Karpas-422 (cell line): ENCODE measurements around the gene BDKRB2. TPM values are rescaled to one million over a fixed set of nuclear protein-coding genes. Genes with fewer than 3 reads are reported as not detected.
A peak's percentile ranks its signal among the peaks of the same experiment; 100 is the strongest.

Experiments used
- DNase-seq: peaks from one replicate; pipeline ENCODE4 v3.0.0-alpha.2; 2015
- H2AFZ ChIP-seq: fragments of 200-600 bp; sonication (generic); 2 replicates; pipeline ENCODE4 v1.6.1; 2014; ENCODE audit warnings: antibody characterized with exemption, low read length, mixed read lengths
- H3K27ac ChIP-seq: fragments of 200-600 bp; sonication (generic); 2 replicates; pipeline ENCODE4 v1.5.1; 2014; ENCODE audit warnings: mild to moderate bottlenecking, low read length, moderate library complexity
- H3K27me3 ChIP-seq: fragments of 200-600 bp; sonication (generic); 2 replicates; pipeline ENCODE4 v1.6.1; 2014; ENCODE audit warnings: low read length, mixed read lengths
- H3K36me3 ChIP-seq: fragments of 200-600 bp; sonication (generic); 2 replicates; pipeline ENCODE4 v1.6.1; 2014; ENCODE audit warnings: low read length, mixed read lengths; ENCODE audit not compliant: insufficient read depth
- H3K4me1 ChIP-seq: fragments of 200-600 bp; sonication (generic); 2 replicates; pipeline ENCODE4 v1.6.1; 2014; ENCODE audit warnings: mild to moderate bottlenecking, low read length, mixed read lengths
- H3K4me2 ChIP-seq: fragments of 200-600 bp; sonication (generic); 2 replicates; pipeline ENCODE4 v1.6.1; 2014; ENCODE audit warnings: low read length, low read depth, mild to moderate bottlenecking; ENCODE audit not compliant: poor library complexity, severe bottlenecking
- H3K4me3 ChIP-seq: fragments of 200-600 bp; sonication (generic); 2 replicates; pipeline ENCODE4 v1.5.1; 2014; ENCODE audit warnings: mild to moderate bottlenecking, antibody characterized with exemption, low read length, mixed read lengths
- H3K79me2 ChIP-seq: fragments of 200-600 bp; sonication (generic); 2 replicates; pipeline ENCODE4 v1.6.1; 2014; ENCODE audit warnings: mild to moderate bottlenecking, low read length, mixed read lengths
- H3K9ac ChIP-seq: fragments of 200-600 bp; sonication (generic); 2 replicates; pipeline ENCODE4 v1.6.0; 2014; ENCODE audit warnings: low read length
- H3K9me2 ChIP-seq: fragments of 200-600 bp; sonication (generic), shearing (Covaris generic); replicated peaks from 2 replicates; pipeline ENCODE4 v1.6.0; 2014; ENCODE audit warnings: mild to moderate bottlenecking, low read length, moderate library complexity; ENCODE audit not compliant: insufficient read depth
- H3K9me3 ChIP-seq: fragments of 300-700, 200-600 bp; sonication (generic); 2 replicates; pipeline ENCODE4 v1.6.1; 2014; ENCODE audit warnings: low read length, mixed read lengths
- H4K20me1 ChIP-seq: fragments of 200-600 bp; sonication (generic); 2 replicates; pipeline ENCODE4 v1.6.1; 2014; ENCODE audit warnings: mild to moderate bottlenecking, antibody characterized with exemption, low read length, low read depth; ENCODE audit not compliant: insufficient read depth
- total RNA-seq: library from RNA; depleted of rRNA; stranded (reverse); fragments of >200 nt; shearing (Covaris generic); gene quantifications from 2 replicates; pipeline ENCODE4 v1.2.3, GENCODE V29; 2014; ENCODE audit warnings: low replicate concordance

BDKRB2 gene
- total RNA-seq, 1 experiment from 2014 or later, result not detected

DNA sequence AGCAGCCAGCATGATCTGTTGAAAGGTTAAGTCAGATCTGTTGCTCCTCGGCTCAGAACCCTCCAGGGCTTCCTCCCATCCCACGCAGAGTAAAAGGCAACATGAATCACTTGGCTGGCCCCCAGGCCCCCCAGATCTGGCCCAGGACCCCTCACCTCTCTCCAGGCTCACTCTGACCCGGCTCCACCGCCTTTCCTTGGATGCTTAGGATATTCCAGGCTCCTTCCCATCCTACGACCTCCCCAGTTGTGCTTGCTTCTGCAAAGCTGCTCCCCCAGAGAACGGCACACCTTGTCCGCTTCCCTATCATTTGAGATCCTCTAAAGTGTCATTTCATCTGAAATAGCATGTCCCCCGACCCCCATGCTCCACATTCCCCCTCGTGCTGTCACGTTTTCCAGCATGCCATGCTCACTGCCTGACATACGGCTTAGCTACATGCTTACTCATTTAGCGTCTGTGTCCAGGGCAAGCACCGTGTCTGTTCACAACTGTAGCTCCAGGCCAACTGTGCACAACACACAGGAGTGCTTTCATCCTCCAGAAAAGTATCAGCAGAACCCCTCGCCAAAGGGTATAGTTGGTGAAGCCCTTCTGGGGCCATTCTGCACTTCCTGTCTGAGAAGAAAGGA is 33.6 kb upstream of the BDKRB2 start:
- Histone ChIP-seq H3K9ac (no peak overlapping the region), H3K27me3 (no peaks in the 10 kb centered on the region), H3K4me1 (no peaks in the 10 kb centered on the region), H3K79me2 (no peaks in the 10 kb centered on the region), H3K4me3 (no peak overlapping the region), H3K4me2 (no peak overlapping the region), H3K9me2 (no peaks in the 10 kb centered on the region), H3K27ac (no peak overlapping the region), H3K9me3 (no peaks in the 10 kb centered on the region), H4K20me1 (no peaks in the 10 kb centered on the region), H2AFZ (no peak overlapping the region), H3K36me3 (no peaks in the 10 kb centered on the region)
- no peak for DNase-seq

DNA sequence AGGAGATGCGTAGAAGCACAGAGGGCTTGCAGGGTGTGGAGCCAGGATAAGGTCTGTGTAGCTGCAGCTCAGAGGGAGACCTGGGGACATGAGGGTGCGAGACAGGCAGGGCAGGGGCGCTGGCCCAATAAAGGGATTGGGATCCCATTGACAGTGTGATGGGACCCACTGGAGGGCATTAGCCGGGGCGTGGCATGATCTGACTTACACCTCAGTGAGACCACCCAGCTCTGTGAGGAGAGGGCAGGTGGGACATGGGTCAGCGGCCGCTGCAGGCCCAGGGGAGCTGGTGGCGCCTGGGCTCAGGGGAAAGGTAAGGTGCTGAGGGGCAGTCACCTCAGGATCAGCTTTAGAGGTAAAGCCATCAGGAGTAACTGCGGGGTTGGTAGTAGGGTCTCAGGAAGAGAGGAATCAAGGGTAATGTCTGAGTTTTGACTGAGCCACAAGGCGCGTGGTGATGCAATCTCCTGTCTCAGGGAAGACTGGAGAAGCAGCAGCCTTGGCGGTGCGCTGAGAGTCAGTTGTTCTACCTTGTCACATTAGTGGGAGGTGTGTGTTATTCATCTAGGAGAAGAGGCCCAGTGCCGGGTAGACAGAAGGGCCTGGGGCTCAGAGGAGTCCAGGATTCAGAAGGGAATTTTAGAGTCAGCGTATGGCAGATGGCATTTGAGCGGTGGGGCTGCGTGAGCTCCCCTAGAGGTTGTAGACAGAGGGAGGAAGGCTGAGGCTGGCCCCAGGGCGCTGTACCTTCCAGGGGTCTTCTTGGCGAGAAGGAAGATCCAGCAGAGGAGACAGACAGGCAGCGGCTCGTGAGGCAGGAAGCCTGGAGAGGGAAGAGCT is 30.8 kb upstream of the BDKRB2 start:
- H3K79me2 ChIP-seq, result no peaks in the 10 kb centered on the region
- H3K27me3 ChIP-seq, result no peaks in the 10 kb centered on the region
- no peak overlapping the region for H3K9ac ChIP-seq
- no peak overlapping the region for H2AFZ ChIP-seq
- no peaks in the 10 kb centered on the region for H3K9me2 ChIP-seq
- H3K36me3 ChIP-seq, result no peaks in the 10 kb centered on the region
- no peak overlapping the region for H3K4me3 ChIP-seq
- H3K27ac ChIP-seq, result no peak overlapping the region
- DNase-seq, result no peak
- no peaks in the 10 kb centered on the region for H4K20me1 ChIP-seq
- no peaks in the 10 kb centered on the region for H3K4me1 ChIP-seq
- H3K4me2 ChIP-seq, result no peak overlapping the region
- H3K9me3 ChIP-seq, result no peaks in the 10 kb centered on the region

DNA sequence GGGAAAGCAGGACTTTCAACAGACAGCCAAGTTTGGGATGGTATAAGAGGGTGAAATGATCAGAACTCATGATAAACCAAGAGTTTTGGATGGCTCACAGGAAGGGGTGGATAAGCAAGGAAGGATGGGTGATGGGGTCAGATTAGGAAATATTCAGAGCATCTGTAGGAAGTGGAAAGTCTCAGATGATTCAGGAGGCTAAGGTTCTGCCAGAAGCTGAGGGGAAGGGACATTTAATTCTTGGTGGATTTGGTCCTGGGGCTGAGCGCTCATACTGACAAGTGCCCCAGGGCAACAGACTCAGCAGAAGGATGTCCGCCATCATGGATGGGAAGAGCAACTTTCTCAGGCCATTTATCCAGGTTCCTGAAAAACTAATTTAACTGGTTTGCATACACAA is 28.4 kb upstream of the BDKRB2 start:
- Histone ChIP-seq H3K27me3 (no peaks in the 10 kb centered on the region), H4K20me1 (no peaks in the 10 kb centered on the region), H3K9me2 (no peaks in the 10 kb centered on the region), H3K9ac (no peak overlapping the region), H2AFZ (no peak overlapping the region), H3K4me3 (no peak overlapping the region), H3K79me2 (no peaks in the 10 kb centered on the region), H3K4me1 (no peaks in the 10 kb centered on the region), H3K4me2 (no peak overlapping the region), H3K36me3 (no peaks in the 10 kb centered on the region), H3K9me3 (no peaks in the 10 kb centered on the region), H3K27ac (no peak overlapping the region)
- no peak for DNase-seq

- no peak overlapping the region for H3K9ac ChIP-seq
- H3K4me2 ChIP-seq, result no peak overlapping the region
- no peaks in the 10 kb centered on the region for H3K9me3 ChIP-seq
- no peaks in the 10 kb centered on the region for H4K20me1 ChIP-seq
- H3K36me3 ChIP-seq, result no peaks in the 10 kb centered on the region
- H3K9me2 ChIP-seq, result no peaks in the 10 kb centered on the region
- H3K27me3 ChIP-seq, result no peaks in the 10 kb centered on the region
- H3K4me3 ChIP-seq, result no peak overlapping the region
- H2AFZ ChIP-seq, result no peak overlapping the region
- no peak for DNase-seq
- no peak overlapping the region for H3K27ac ChIP-seq
- no peaks in the 10 kb centered on the region for H3K79me2 ChIP-seq
- no peaks in the 10 kb centered on the region for H3K4me1 ChIP-seq
Observed at GRCh38 chr14:96176811-96177211, 27.8 kb upstream of the BDKRB2 start.

DNA sequence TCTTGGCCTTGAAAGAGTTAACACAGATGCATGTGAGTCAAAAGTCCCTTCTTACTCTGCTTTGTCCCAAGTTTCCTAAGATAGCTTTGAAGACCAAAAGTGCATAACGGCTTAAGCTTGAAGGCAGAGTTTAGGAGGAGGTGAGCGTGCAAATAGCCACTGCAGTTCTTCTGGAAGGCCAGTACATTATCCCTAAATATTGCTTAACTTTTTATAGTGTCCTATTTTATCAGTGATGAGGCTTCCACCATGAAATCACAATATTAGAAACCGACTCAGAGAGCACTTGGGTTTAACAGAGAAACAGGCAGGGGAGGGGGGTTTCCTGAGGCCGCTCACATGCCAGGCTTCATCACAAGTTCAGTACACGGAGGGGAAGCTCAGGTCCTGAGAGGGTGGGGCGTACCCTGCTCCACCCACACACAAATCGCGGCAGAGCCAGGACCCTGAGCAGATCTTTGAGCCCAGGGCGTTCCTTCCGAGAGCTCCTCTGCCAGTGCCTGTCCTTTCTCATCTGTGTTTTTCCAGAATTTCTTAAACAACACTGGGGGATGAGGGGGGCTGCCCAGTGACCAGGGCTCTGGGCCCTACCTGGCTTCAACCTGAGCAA is 26.8 kb upstream of the BDKRB2 start:
- Histone ChIP-seq H3K4me1 (no peaks in the 10 kb centered on the region), H3K79me2 (no peaks in the 10 kb centered on the region), H3K9me2 (no peaks in the 10 kb centered on the region), H3K4me2 (no peak overlapping the region), H3K27me3 (no peaks in the 10 kb centered on the region), H3K27ac (no peak overlapping the region), H3K9ac (no peak overlapping the region), H2AFZ (no peak overlapping the region), H3K4me3 (no peak overlapping the region), H4K20me1 (no peaks in the 10 kb centered on the region), H3K36me3 (no peaks in the 10 kb centered on the region), H3K9me3 (no peaks in the 10 kb centered on the region)
- no peak for DNase-seq

GRCh38 chr14:96178461-96179321 is 25.9 kb upstream of the BDKRB2 start:
- DNase-seq, result no peak
- Histone ChIP-seq H3K9ac (no peak overlapping the region), H3K27ac (no peak overlapping the region), H2AFZ (no peak overlapping the region), H4K20me1 (no peaks in the 10 kb centered on the region), H3K4me1 (no peaks in the 10 kb centered on the region), H3K27me3 (no peaks in the 10 kb centered on the region), H3K79me2 (no peaks in the 10 kb centered on the region), H3K36me3 (no peaks in the 10 kb centered on the region), H3K9me3 (no peaks in the 10 kb centered on the region), H3K4me3 (no peak overlapping the region), H3K9me2 (no peaks in the 10 kb centered on the region), H3K4me2 (no peak overlapping the region)

DNA sequence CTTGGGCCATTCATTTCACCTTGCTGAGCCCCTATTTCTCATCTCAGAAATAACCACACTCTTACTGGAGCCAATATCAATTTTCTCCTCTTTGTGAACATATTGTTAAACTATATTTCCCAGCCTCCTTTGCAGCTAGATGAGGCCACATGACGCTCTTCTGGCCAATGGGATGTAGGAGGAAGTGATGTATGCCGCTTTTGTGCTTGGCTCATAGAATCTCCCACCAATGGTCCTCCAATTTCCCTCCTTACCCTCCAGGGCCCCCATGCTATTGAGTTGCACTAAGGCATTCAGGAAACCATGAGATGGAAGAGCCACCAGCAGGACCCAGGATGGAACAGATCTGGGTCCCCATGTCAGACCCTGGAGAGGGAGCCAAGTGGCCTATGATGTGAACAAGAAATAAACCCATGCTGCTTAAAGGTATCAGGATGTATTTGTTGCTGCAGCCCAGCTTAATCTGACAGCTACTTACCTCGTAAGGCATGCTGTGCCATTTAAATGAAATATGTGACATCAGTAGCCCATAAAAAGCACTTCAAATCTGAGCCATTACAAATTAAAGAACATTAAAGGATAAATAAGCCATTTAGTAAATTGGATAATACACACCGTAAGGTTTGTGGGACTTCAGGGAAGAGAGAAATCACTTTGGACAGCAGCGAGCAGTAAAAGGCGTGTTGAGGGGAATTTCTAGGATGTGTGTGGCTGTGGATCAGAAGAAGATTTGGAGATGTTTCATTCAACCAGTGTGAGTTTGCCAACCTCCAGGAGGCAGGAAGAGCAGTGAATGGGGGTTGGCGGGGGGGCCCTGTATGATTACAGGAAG is 24.4 kb upstream of the BDKRB2 start:
- Histone ChIP-seq H3K27ac (no peak overlapping the region), H2AFZ (peak overlapping the region; percentile 9; the same call in 1 of the 2 replicates), H3K4me1 (no peaks in the 10 kb centered on the region), H4K20me1 (no peaks in the 10 kb centered on the region), H3K4me3 (no peak overlapping the region), H3K4me2 (no peak overlapping the region), H3K27me3 (no peaks in the 10 kb centered on the region), H3K9ac (no peak overlapping the region), H3K36me3 (no peaks in the 10 kb centered on the region), H3K9me3 (no peaks in the 10 kb centered on the region), H3K9me2 (no peaks in the 10 kb centered on the region), H3K79me2 (no peaks in the 10 kb centered on the region)
- DNase-seq, result peak; percentile 64
